WTC11 (cell line): ENCODE data around the gene OR2F2. TPM values are rescaled to one million over a fixed set of nuclear protein-coding genes. Genes with fewer than 3 reads are reported as not detected.
A peak's percentile ranks its signal among the peaks of the same experiment; 100 is the strongest.

Experiments used
- ATAC-seq: fragments of 200-7000 bp; cut with Tn5 transposase; 2 replicates; pipeline ENCODE4 v1.10.0; 2021; ENCODE audit warnings: mild to moderate bottlenecking, moderate library complexity
- CTCF ChIA-PET: fragments of 300-600 bp; sonication (Branson Sonifier 250); formaldehyde crosslinking; loops from one replicate; lab custom pipeline; 2021; ENCODE audit warnings: antibody characterized with exemption; lab: Charles Lee
- POLR2A ChIA-PET: fragments of 350-600 bp; sonication (Branson Sonifier 250); formaldehyde crosslinking; loops from one replicate; lab custom pipeline; 2021; ENCODE audit warnings: antibody characterized with exemption; lab: Charles Lee
- DNase-seq: peaks from one replicate; pipeline ENCODE4 v3.0.0; 2021; ENCODE audit warnings: low spot score
- H3K27ac Mint-ChIP-seq: 2 replicates; pipeline ENCODE4 v1.8.0; 2021; ENCODE audit warnings: mixed read lengths
- H3K27me3 Mint-ChIP-seq: 2 replicates; pipeline ENCODE4 v1.8.0; 2021; ENCODE audit warnings: low read depth, mild to moderate bottlenecking, moderate library complexity, mixed read lengths
- H3K36me3 Mint-ChIP-seq: 2 replicates; pipeline ENCODE4 v1.8.0; 2021; ENCODE audit warnings: mixed read lengths
- H3K4me1 Mint-ChIP-seq: 2 replicates; pipeline ENCODE4 v1.8.0; 2022; ENCODE audit warnings: mixed read lengths
- H3K4me3 Mint-ChIP-seq: 2 replicates; pipeline ENCODE4 v1.8.0; 2021; ENCODE audit warnings: mild to moderate bottlenecking, moderate library complexity, mixed read lengths
- H3K9me3 Mint-ChIP-seq: 2 replicates; pipeline ENCODE4 v1.8.0; 2021; ENCODE audit warnings: mixed read lengths
- CREB1 ChIP-seq: sonication (generic); formaldehyde crosslinking; IDR thresholded peaks from 2 replicates; pipeline ENCODE4 v1.8.0; 2023; ENCODE audit warnings: mild to moderate bottlenecking, missing genetic modification reagents
- ELF4 ChIP-seq: sonication (generic); formaldehyde crosslinking; IDR thresholded peaks from 2 replicates; pipeline ENCODE4 v1.8.1; 2022; ENCODE audit warnings: low read depth, mild to moderate bottlenecking, moderate library complexity, missing genetic modification reagents
- ESRRA ChIP-seq: sonication (generic); formaldehyde crosslinking; IDR thresholded peaks from 2 replicates; pipeline ENCODE4 v1.8.1; 2022; ENCODE audit warnings: mild to moderate bottlenecking, missing genetic modification reagents, borderline replicate concordance
- GABPB1 ChIP-seq: sonication (generic); formaldehyde crosslinking; IDR thresholded peaks from 2 replicates; pipeline ENCODE4 v1.8.1; 2023; ENCODE audit warnings: mild to moderate bottlenecking, missing genetic modification reagents
- HMGA2 ChIP-seq: fragments of 250-450 bp; sonication (Bioruptor Pico); IDR thresholded peaks from 2 replicates; pipeline ENCODE4 v1.4.0; 2021; ENCODE audit warnings: mild to moderate bottlenecking, moderate library complexity
- JAZF1 ChIP-seq: fragments of 250-450 bp; sonication (Bioruptor Pico); IDR thresholded peaks from 2 replicates; pipeline ENCODE4 v1.9.0; 2021; ENCODE audit warnings: moderate library complexity, mild to moderate bottlenecking, inconsistent platforms
- KAT7 ChIP-seq: sonication (generic); formaldehyde crosslinking; IDR thresholded peaks from 2 replicates; pipeline ENCODE4 v1.8.1; 2023; ENCODE audit warnings: missing genetic modification reagents, mild to moderate bottlenecking, borderline replicate concordance
- MYBL2 ChIP-seq: sonication (generic); formaldehyde crosslinking; IDR thresholded peaks from 2 replicates; pipeline ENCODE4 v1.8.1; 2023; ENCODE audit warnings: mild to moderate bottlenecking, moderate library complexity, missing genetic modification reagents
- NFATC4 ChIP-seq: fragments of 250-450 bp; sonication (Bioruptor Pico); IDR thresholded peaks from 2 replicates; pipeline ENCODE4 v1.9.0; 2021; ENCODE audit warnings: mild to moderate bottlenecking
- NFE2L1 ChIP-seq: sonication (generic); formaldehyde crosslinking; IDR thresholded peaks from 2 replicates; pipeline ENCODE4 v1.8.1; 2023; ENCODE audit warnings: missing genetic modification reagents
- NR3C1 ChIP-seq: sonication (generic); formaldehyde crosslinking; conservative IDR thresholded peaks from 2 replicates; pipeline ENCODE4 v1.8.1; 2023; ENCODE audit warnings: low read depth, mild to moderate bottlenecking, missing genetic modification reagents
- PRRX2 ChIP-seq: fragments of 250-450 bp; sonication (Bioruptor Pico); IDR thresholded peaks from 2 replicates; pipeline ENCODE4 v1.8.0; 2021; ENCODE audit warnings: mild to moderate bottlenecking
- RORB ChIP-seq: fragments of 250-450 bp; sonication (Bioruptor Pico); IDR thresholded peaks from 2 replicates; pipeline ENCODE4 v1.9.0; 2021; ENCODE audit warnings: mild to moderate bottlenecking
- TCF7 ChIP-seq: sonication (generic); formaldehyde crosslinking; IDR thresholded peaks from 2 replicates; pipeline ENCODE4 v1.8.0; 2022; ENCODE audit warnings: mild to moderate bottlenecking, low read depth, missing genetic modification reagents, moderate library complexity
- TP53 ChIP-seq: sonication (generic); formaldehyde crosslinking; IDR thresholded peaks from 2 replicates; pipeline ENCODE4 v1.8.1; 2023; ENCODE audit warnings: mild to moderate bottlenecking, missing genetic modification reagents
- ZNF138 ChIP-seq: sonication (generic); formaldehyde crosslinking; conservative IDR thresholded peaks from 2 replicates; pipeline ENCODE4 v1.8.1; 2022; ENCODE audit warnings: mild to moderate bottlenecking, moderate library complexity, missing genetic modification reagents
- ZNF317 ChIP-seq: sonication (generic); formaldehyde crosslinking; IDR thresholded peaks from 2 replicates; pipeline ENCODE4 v1.8.1; 2023; ENCODE audit warnings: low read depth, mild to moderate bottlenecking, moderate library complexity, missing genetic modification reagents, borderline replicate concordance
- ZNF671 ChIP-seq: fragments of 250-450 bp; sonication (Bioruptor Pico); IDR thresholded peaks from 2 replicates; pipeline ENCODE4 v1.8.0; 2021; ENCODE audit warnings: mild to moderate bottlenecking
- total RNA-seq: library from RNA; stranded (reverse); gene quantifications from 3 replicates; pipeline ENCODE4 v1.2.3, GENCODE V29; 2021
- TF ChIP-seq, protein P1 (sequence below): sonication (generic); formaldehyde crosslinking; IDR thresholded peaks from 2 replicates; pipeline ENCODE4 v1.8.1; 2023; ENCODE audit warnings: mild to moderate bottlenecking, missing genetic modification reagents
- TF ChIP-seq, protein P2 (sequence below): sonication (generic); formaldehyde crosslinking; IDR thresholded peaks from 2 replicates; pipeline ENCODE4 v1.8.0; 2022; ENCODE audit warnings: mild to moderate bottlenecking, missing genetic modification reagents
- TF ChIP-seq, protein P3 (sequence below): sonication (generic); formaldehyde crosslinking; IDR thresholded peaks from 2 replicates; pipeline ENCODE4 v1.8.0; 2023; ENCODE audit warnings: mild to moderate bottlenecking, missing genetic modification reagents
- TF ChIP-seq, protein P4 (sequence below): fragments of 250-450 bp; sonication (Bioruptor Pico); IDR thresholded peaks from 2 replicates; pipeline ENCODE4 v2.1.2; 2022; ENCODE audit warnings: mild to moderate bottlenecking, moderate library complexity
- TF ChIP-seq, protein P5 (sequence below): sonication (generic); formaldehyde crosslinking; IDR thresholded peaks from 2 replicates; pipeline ENCODE4 v1.8.0; 2022; ENCODE audit warnings: mild to moderate bottlenecking, missing genetic modification reagents

The OR2F2 gene
- total RNA-seq, 1 experiment from 2014 or later: not detected

DNA sequence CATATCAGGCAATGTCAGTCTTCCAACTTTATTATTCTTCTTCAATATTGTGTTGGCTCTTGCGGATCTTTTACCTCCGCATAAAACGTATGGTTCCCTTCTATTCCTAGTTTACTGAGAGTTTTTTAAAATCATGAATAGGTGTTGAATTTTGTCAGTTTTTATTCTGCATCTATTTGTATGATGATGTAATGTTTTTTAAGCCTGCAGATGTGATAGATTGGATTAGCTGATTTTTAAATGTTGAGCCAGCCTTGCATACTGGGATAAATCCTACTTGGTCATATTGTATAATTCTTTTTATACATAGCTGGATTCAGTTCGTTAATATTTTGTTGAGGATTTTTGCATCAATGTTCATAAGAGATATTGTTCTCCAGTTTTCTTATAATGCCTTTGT is 10.4 kb downstream of the OR2F2 start:
- H3K27me3 Mint-ChIP-seq: no peaks in the 10 kb centered on the region; the same call in 1 of the 2 replicates
- TF ChIP-seq MYBL2 (no peak), GABPB1 (CRISPR knock-in tag) (no peak), NFATC4 (CRISPR knock-in tag) (no peak), TCF7 (CRISPR knock-in tag) (no peak), ZNF138 (no peak), ESRRA (CRISPR knock-in tag) (no peak), ZNF671 (CRISPR knock-in tag) (no peak), KAT7 (CRISPR knock-in tag) (no peak), JAZF1 (CRISPR knock-in tag) (no peak), HMGA2 (CRISPR knock-in tag) (no peak), PRRX2 (CRISPR knock-in tag) (no peak), RORB (CRISPR knock-in tag) (no peak), NR3C1 (CRISPR knock-in tag) (no peak), CREB1 (CRISPR knock-in tag) (no peak), TP53 (no peak)
- TF ChIP-seq, protein P1, sequence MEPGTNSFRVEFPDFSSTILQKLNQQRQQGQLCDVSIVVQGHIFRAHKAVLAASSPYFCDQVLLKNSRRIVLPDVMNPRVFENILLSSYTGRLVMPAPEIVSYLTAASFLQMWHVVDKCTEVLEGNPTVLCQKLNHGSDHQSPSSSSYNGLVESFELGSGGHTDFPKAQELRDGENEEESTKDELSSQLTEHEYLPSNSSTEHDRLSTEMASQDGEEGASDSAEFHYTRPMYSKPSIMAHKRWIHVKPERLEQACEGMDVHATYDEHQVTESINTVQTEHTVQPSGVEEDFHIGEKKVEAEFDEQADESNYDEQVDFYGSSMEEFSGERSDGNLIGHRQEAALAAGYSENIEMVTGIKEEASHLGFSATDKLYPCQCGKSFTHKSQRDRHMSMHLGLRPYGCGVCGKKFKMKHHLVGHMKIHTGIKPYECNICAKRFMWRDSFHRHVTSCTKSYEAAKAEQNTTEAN (CRISPR knock-in tag): no peak
- TF ChIP-seq, protein P2, sequence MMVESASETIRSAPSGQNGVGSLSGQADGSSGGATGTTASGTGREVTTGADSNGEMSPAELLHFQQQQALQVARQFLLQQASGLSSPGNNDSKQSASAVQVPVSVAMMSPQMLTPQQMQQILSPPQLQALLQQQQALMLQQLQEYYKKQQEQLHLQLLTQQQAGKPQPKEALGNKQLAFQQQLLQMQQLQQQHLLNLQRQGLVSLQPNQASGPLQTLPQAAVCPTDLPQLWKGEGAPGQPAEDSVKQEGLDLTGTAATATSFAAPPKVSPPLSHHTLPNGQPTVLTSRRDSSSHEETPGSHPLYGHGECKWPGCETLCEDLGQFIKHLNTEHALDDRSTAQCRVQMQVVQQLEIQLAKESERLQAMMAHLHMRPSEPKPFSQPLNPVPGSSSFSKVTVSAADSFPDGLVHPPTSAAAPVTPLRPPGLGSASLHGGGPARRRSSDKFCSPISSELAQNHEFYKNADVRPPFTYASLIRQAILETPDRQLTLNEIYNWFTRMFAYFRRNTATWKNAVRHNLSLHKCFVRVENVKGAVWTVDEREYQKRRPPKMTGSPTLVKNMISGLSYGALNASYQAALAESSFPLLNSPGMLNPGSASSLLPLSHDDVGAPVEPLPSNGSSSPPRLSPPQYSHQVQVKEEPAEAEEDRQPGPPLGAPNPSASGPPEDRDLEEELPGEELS (CRISPR knock-in tag): no peak
- TF ChIP-seq, protein P3, sequence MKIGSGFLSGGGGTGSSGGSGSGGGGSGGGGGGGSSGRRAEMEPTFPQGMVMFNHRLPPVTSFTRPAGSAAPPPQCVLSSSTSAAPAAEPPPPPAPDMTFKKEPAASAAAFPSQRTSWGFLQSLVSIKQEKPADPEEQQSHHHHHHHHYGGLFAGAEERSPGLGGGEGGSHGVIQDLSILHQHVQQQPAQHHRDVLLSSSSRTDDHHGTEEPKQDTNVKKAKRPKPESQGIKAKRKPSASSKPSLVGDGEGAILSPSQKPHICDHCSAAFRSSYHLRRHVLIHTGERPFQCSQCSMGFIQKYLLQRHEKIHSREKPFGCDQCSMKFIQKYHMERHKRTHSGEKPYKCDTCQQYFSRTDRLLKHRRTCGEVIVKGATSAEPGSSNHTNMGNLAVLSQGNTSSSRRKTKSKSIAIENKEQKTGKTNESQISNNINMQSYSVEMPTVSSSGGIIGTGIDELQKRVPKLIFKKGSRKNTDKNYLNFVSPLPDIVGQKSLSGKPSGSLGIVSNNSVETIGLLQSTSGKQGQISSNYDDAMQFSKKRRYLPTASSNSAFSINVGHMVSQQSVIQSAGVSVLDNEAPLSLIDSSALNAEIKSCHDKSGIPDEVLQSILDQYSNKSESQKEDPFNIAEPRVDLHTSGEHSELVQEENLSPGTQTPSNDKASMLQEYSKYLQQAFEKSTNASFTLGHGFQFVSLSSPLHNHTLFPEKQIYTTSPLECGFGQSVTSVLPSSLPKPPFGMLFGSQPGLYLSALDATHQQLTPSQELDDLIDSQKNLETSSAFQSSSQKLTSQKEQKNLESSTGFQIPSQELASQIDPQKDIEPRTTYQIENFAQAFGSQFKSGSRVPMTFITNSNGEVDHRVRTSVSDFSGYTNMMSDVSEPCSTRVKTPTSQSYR (CRISPR knock-in tag): no peak
- TF ChIP-seq, protein P4, sequence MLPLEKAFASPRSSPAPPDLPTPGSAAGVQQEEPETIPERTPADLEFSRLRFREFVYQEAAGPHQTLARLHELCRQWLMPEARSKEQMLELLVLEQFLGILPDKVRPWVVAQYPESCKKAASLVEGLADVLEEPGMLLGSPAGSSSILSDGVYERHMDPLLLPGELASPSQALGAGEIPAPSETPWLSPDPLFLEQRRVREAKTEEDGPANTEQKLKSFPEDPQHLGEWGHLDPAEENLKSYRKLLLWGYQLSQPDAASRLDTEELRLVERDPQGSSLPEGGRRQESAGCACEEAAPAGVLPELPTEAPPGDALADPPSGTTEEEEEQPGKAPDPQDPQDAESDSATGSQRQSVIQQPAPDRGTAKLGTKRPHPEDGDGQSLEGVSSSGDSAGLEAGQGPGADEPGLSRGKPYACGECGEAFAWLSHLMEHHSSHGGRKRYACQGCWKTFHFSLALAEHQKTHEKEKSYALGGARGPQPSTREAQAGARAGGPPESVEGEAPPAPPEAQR (CRISPR knock-in tag): no peak
- TF ChIP-seq, protein P5, sequence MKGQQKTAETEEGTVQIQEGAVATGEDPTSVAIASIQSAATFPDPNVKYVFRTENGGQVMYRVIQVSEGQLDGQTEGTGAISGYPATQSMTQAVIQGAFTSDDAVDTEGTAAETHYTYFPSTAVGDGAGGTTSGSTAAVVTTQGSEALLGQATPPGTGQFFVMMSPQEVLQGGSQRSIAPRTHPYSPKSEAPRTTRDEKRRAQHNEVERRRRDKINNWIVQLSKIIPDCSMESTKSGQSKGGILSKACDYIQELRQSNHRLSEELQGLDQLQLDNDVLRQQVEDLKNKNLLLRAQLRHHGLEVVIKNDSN: no peak
- no peak overlapping the region for H3K27ac Mint-ChIP-seq
- H3K36me3 Mint-ChIP-seq: peaks cover 4% of the 10 kb centered on the region; the same call in 1 of the 2 replicates
- no peak overlapping the region for H3K4me3 Mint-ChIP-seq
- POLR2A ChIA-PET: no interaction called here
- peaks cover 15% of the 10 kb centered on the region for H3K9me3 Mint-ChIP-seq
- DNase-seq: no peak
- CTCF ChIA-PET: no interaction called here
- no peaks in the 10 kb centered on the region for H3K4me1 Mint-ChIP-seq
- no peak for ATAC-seq

DNA sequence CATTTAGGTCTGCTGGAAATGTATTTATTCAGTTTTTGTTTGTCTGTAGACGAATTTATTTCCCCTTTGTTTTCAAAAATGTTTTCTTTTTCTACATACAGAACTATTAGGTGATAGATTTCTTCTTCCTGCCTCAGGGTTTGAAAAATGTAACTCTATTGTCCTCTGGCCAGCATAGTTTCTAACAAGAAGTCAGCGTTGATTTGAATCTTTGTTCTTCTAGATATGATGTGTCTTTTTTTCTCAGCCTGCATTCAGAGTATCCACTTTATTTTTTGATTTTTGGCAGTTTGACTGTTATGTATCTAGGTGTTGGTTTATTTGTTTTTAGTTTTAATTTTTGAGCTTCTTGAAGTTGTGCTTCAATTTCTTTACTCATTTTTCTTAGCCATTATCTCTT is 12.1 kb downstream of the OR2F2 start:
- DNase-seq (no peak), ATAC-seq (no peak)
- POLR2A ChIA-PET: no interaction called here
- no peaks in the 10 kb centered on the region for H3K27me3 Mint-ChIP-seq
- H3K4me1 Mint-ChIP-seq: no peaks in the 10 kb centered on the region
- H3K9me3 Mint-ChIP-seq: peaks cover 15% of the 10 kb centered on the region
- H3K4me3 Mint-ChIP-seq: no peak overlapping the region
- CTCF ChIA-PET: no interaction called here
- TF ChIP-seq NFE2L1 (no peak), ELF4 (CRISPR knock-in tag) (no peak), ZNF317 (peak; percentile 71; the same call in 1 of the 2 replicates), CREB1 (CRISPR knock-in tag) (no peak)
- TF ChIP-seq, all 79 proteins: peak for 1
- peaks cover 4% of the 10 kb centered on the region; the same call in 1 of the 2 replicates for H3K36me3 Mint-ChIP-seq
- no peak overlapping the region for H3K27ac Mint-ChIP-seq
